H1 (cell line): Measurements from ENCODE around the gene CALML4. TPM values are rescaled to one million over a fixed set of nuclear protein-coding genes. Genes with fewer than 3 reads are reported as not detected.

Experiments used
- CTCF ChIA-PET: fragments of 300-600 bp; sonication (Branson Sonifier 250); formaldehyde crosslinking; loops from one replicate; lab custom pipeline; 2021; ENCODE audit not compliant: partially characterized antibody; lab: Charles Lee
- POLR2A ChIA-PET: fragments of 300-600 bp; sonication (Branson Sonifier 250); formaldehyde crosslinking; loops from one replicate; lab custom pipeline; 2021; ENCODE audit warnings: inconsistent platforms; ENCODE audit not compliant: partially characterized antibody; lab: Charles Lee
- DNase-seq, 2 experiments: peaks; one replicate each; pipeline versions ENCODE4 v3.0.0 to v3.0.0-alpha.2; 2010 to 2022; ENCODE audit warnings: low spot score in 2 of 2, low read depth in 1 of 2, mixed read lengths in 1 of 2
- FAIRE-seq: peaks from 2 replicates; lab custom pipeline; 2011; peaks lifted over from hg19 to GRCh38; lab: Jason Lieb, UNC
- H2AFZ ChIP-seq: 2 replicates; pipeline ENCODE4 v1.8.1; 2012; ENCODE audit warnings: low read length, inconsistent platforms
- H2AK5ac ChIP-seq: 2 replicates; pipeline ENCODE4 v1.6.1; 2013; ENCODE audit warnings: low read depth, low read length
- H2BK120ac ChIP-seq: replicated peaks from 2 replicates; pipeline ENCODE3; 2013; ENCODE audit warnings: low read depth, low read length, inconsistent platforms
- H2BK12ac ChIP-seq: 2 replicates; pipeline ENCODE4 v1.6.1; 2013; ENCODE audit warnings: low read depth, low read length
- H2BK15ac ChIP-seq: 2 replicates; pipeline ENCODE4 v1.6.1; 2013; ENCODE audit warnings: low read length
- H2BK20ac ChIP-seq: 2 replicates; pipeline ENCODE4 v1.6.1; 2013; ENCODE audit warnings: low read length
- H2BK5ac ChIP-seq: 2 replicates; pipeline ENCODE4 v1.6.1; 2013; ENCODE audit warnings: low read depth, low read length
- H3K14ac ChIP-seq: 2 replicates; pipeline ENCODE4 v1.6.1; 2013; ENCODE audit warnings: inconsistent platforms; ENCODE audit not compliant: insufficient read length
- H3K18ac ChIP-seq: 2 replicates; pipeline ENCODE4 v1.6.1; 2013; ENCODE audit warnings: low read length; ENCODE audit errors: extremely low read depth
- H3K23ac ChIP-seq: 2 replicates; pipeline ENCODE4 v1.6.1; 2013; ENCODE audit warnings: inconsistent platforms; ENCODE audit not compliant: insufficient read length
- H3K23me2 ChIP-seq: 2 replicates; pipeline ENCODE4 v1.6.1; 2013; ENCODE audit warnings: low read depth, low read length
- H3K27ac ChIP-seq: 2 replicates; pipeline ENCODE4 v1.6.1; 2011; ENCODE audit warnings: low read depth, low read length, inconsistent platforms
- H3K27me3 ChIP-seq, 4 experiments: replicated peaks in 1 of 4; 1 replicate in 1 of 4; 2 replicates in 3 of 4; pipeline versions ENCODE4 v1.6.1 to v1.8.1; 2011 to 2013; ENCODE audit warnings: low read length in 3 of 4, mild to moderate bottlenecking in 3 of 4, inconsistent platforms in 2 of 4, mixed read lengths in 2 of 4, moderate library complexity in 1 of 4; ENCODE audit not compliant: control insufficient read depth in 3 of 4, insufficient read depth in 3 of 4; ENCODE audit errors: extremely low read depth in 1 of 4
- H3K36me3 ChIP-seq, 4 experiments: 2 replicates each; pipeline versions ENCODE4 v1.6.1 to v1.8.1; 2011 to 2013; ENCODE audit warnings: mild to moderate bottlenecking in 4 of 4, low read length in 3 of 4, moderate library complexity in 2 of 4, control low read depth in 1 of 4, inconsistent platforms in 1 of 4; ENCODE audit not compliant: insufficient read depth in 4 of 4, control insufficient read depth in 2 of 4
- H3K4ac ChIP-seq: replicated peaks from 2 replicates; pipeline ENCODE3; 2013; ENCODE audit warnings: low read length, low read depth, mixed read lengths, inconsistent platforms; ENCODE audit not compliant: insufficient read length
- H3K4me1 ChIP-seq, 4 experiments: replicated peaks in 1 of 4; 1 replicate in 1 of 4; 2 replicates in 3 of 4; pipeline versions ENCODE4 v1.6.1 to v1.8.1; 2011 to 2013; ENCODE audit warnings: low read length in 3 of 4, inconsistent platforms in 2 of 4, mixed read lengths in 1 of 4; ENCODE audit not compliant: insufficient read depth in 4 of 4, control insufficient read depth in 3 of 4
- H3K4me2 ChIP-seq, 2 experiments: 2 replicates each; pipeline versions ENCODE4 v1.6.1 to v1.8.1; 2011 to 2013; ENCODE audit warnings: low read depth in 2 of 2, low read length in 2 of 2, control low read depth in 1 of 2, inconsistent platforms in 1 of 2, mild to moderate bottlenecking in 1 of 2; ENCODE audit not compliant: insufficient read depth in 1 of 2
- H3K4me3 ChIP-seq, 4 experiments: fragments of 200-600, 300-600 bp in 1 of 4; sonication (generic), shearing (Covaris generic), sonication (Bioruptor Twin) in 1 of 4; 2 replicates each; pipeline versions ENCODE4 v1.5.1 to v1.8.1; 2011 to 2016; ENCODE audit warnings: low read length in 4 of 4, low read depth in 3 of 4, control low read depth in 2 of 4, inconsistent platforms in 2 of 4, mild to moderate bottlenecking in 2 of 4, mixed read lengths in 1 of 4, moderate library complexity in 1 of 4; ENCODE audit not compliant: insufficient read depth in 2 of 4; ENCODE audit errors: extremely low read depth in 1 of 4
- H3K56ac ChIP-seq: replicated peaks from 2 replicates; pipeline ENCODE3; 2013; ENCODE audit warnings: low read depth, mild to moderate bottlenecking, mixed read lengths, low read length, inconsistent platforms; ENCODE audit not compliant: insufficient read length
- H3K79me1 ChIP-seq: 2 replicates; pipeline ENCODE4 v1.6.1; 2013; ENCODE audit warnings: low read depth, low read length, control low read depth
- H3K79me2 ChIP-seq, 2 experiments: 2 replicates each; pipeline versions ENCODE4 v1.6.1 to v1.8.1; 2012 to 2013; ENCODE audit warnings: low read length in 2 of 2, mild to moderate bottlenecking in 2 of 2, inconsistent platforms in 1 of 2; ENCODE audit not compliant: insufficient read depth in 2 of 2, control insufficient read depth in 1 of 2
- H3K9ac ChIP-seq, 4 experiments: replicated peaks in 1 of 4; 1 replicate in 1 of 4; 2 replicates in 3 of 4; pipeline versions ENCODE4 v1.6.1 to v1.8.1; 2011 to 2013; ENCODE audit warnings: low read depth in 3 of 4, low read length in 3 of 4, control low read depth in 2 of 4, mild to moderate bottlenecking in 2 of 4, moderate library complexity in 2 of 4, inconsistent platforms in 1 of 4; ENCODE audit errors: extremely low read depth in 1 of 4
- H3K9me3 ChIP-seq, 2 experiments: 2 replicates each; pipeline versions ENCODE4 v1.6.1 to v1.8.1; 2012 to 2013; ENCODE audit warnings: mild to moderate bottlenecking in 2 of 2, moderate library complexity in 2 of 2, control low read depth in 1 of 2, inconsistent platforms in 1 of 2, low read depth in 1 of 2, low read length in 1 of 2, mixed read lengths in 1 of 2; ENCODE audit not compliant: insufficient read depth in 2 of 2
- H4K20me1 ChIP-seq, 2 experiments: replicated peaks in 1 of 2; 2 replicates each; pipeline versions ENCODE3 to v1.8.1; 2011 to 2013; ENCODE audit warnings: inconsistent platforms in 2 of 2, low read length in 2 of 2, mild to moderate bottlenecking in 1 of 2; ENCODE audit not compliant: insufficient read depth in 2 of 2, control insufficient read depth in 1 of 2
- H4K5ac ChIP-seq: 2 replicates; pipeline ENCODE4 v1.6.1; 2013; ENCODE audit warnings: low read length, low read depth, mixed read lengths, inconsistent platforms; ENCODE audit not compliant: insufficient read length
- H4K8ac ChIP-seq: 2 replicates; pipeline ENCODE4 v1.8.0; 2013; ENCODE audit warnings: mild to moderate bottlenecking, moderate library complexity, low read length, inconsistent platforms; ENCODE audit not compliant: insufficient read depth; ENCODE audit errors: extremely low read depth
- H4K91ac ChIP-seq: replicated peaks from 2 replicates; pipeline ENCODE3; 2013; ENCODE audit warnings: low read length, mixed read lengths, inconsistent platforms; ENCODE audit not compliant: insufficient read length
- BCL11A ChIP-seq, 2 experiments: IDR thresholded peaks; one replicate each; pipeline ENCODE4 v1.6.1; 2011; ENCODE audit warnings: low read depth in 2 of 2, low read length in 2 of 2, mild to moderate bottlenecking in 2 of 2
- CTBP2 ChIP-seq: IDR thresholded peaks from 2 replicates; pipeline ENCODE4 v1.7.0; 2011; ENCODE audit warnings: borderline replicate concordance, mild to moderate bottlenecking, moderate library complexity, mixed read lengths, low read length; ENCODE audit not compliant: insufficient read depth, insufficient read length
- E2F6 ChIP-seq: IDR thresholded peaks from 2 replicates; pipeline ENCODE4 v1.6.1; 2012; ENCODE audit warnings: inconsistent platforms
- HDAC6 ChIP-seq: IDR thresholded peaks from one replicate; pipeline ENCODE4 v1.7.1; 2012; ENCODE audit warnings: low read depth, mild to moderate bottlenecking, inconsistent platforms, low read length, moderate library complexity
- MAFK ChIP-seq: IDR thresholded peaks from 2 replicates; pipeline ENCODE4 v1.6.1; 2012; ENCODE audit warnings: low read depth, mild to moderate bottlenecking, improper control_type of control experiment, low read length
- NANOG ChIP-seq: IDR thresholded peaks from 2 replicates; pipeline ENCODE4 v1.6.1; 2011; ENCODE audit warnings: low read length, low read depth, mild to moderate bottlenecking, inconsistent platforms; ENCODE audit not compliant: insufficient read depth, poor library complexity, severe bottlenecking
- PHF8 ChIP-seq: fragments of 200-600 bp; sonication (generic); conservative IDR thresholded peaks from 2 replicates; pipeline ENCODE4 v1.7.1; 2012; ENCODE audit warnings: low read depth, mild to moderate bottlenecking, inconsistent platforms, low read length, moderate library complexity
- POLR2A ChIP-seq, 2 experiments: IDR thresholded peaks; 1 replicate in 1 of 2; 2 replicates in 1 of 2; pipeline ENCODE4 v1.6.1; 2011; ENCODE audit warnings: low read depth in 2 of 2, low read length in 2 of 2, mild to moderate bottlenecking in 2 of 2; ENCODE audit errors: control extremely low read depth in 1 of 2
- TAF7 ChIP-seq: optimal IDR thresholded peaks from 2 replicates; pipeline ENCODE3; 2011; ENCODE audit warnings: low read depth, mild to moderate bottlenecking, inconsistent platforms, low read length, moderate library complexity, borderline replicate concordance
- YY1 ChIP-seq: IDR thresholded peaks from 2 replicates; pipeline ENCODE4 v1.6.1; 2011; ENCODE audit warnings: low read depth, mild to moderate bottlenecking, low read length
- WGBS, 2 experiments: shearing (Covaris generic) in 1 of 2; methylation state at CpG; one replicate each; pipeline versions ENCODE4 v1.1.6 to v1.1.7; 2013 to 2015; ENCODE audit warnings: low lambda C conversion rate in 2 of 2, mixed read lengths in 2 of 2, inconsistent platforms in 1 of 2, low coverage in 1 of 2, missing lambda C conversion rate in 1 of 2; ENCODE audit not compliant: insufficient replicate concordance in 2 of 2, insufficient coverage in 1 of 2, insufficient read length in 1 of 2; ENCODE audit errors: extremely low coverage in 1 of 2, missing lambda C conversion rate in 1 of 2; 5-methylcytosine and 5-hydroxymethylcytosine counted together
- polyA plus RNA-seq, 7 experiments: library from polyadenylated mRNA; depleted of rRNA in 3 of 7; stranded (reverse) in 5 of 7; unstranded in 2 of 7; fragments of >200 nt in 5 of 7; fragments of 200-250 nt in 2 of 7; gene quantifications; 1 replicate in 5 of 7; 2 replicates in 1 of 7; 4 replicates in 1 of 7; pipeline versions ENCODE4 v1.2.1 to v1.2.3, GENCODE V29; 2011 to 2013; ENCODE audit warnings: missing spikeins in 2 of 7, mixed read lengths in 2 of 7
- total RNA-seq: library from RNA; stranded (reverse); fragmentation: NEBNext Ultra II Directional; extraction: Animal tissue kit (Norgen Biotek cat#: 25700); gene quantifications from 2 replicates; pipeline ENCODE4 v1.2.1, GENCODE V29; 2021
- TF ChIP-seq, protein P1 (sequence below): IDR thresholded peaks from 2 replicates; pipeline ENCODE4 v1.6.1; 2012; ENCODE audit warnings: inconsistent platforms

Gene CALML4
- total and polyA plus RNA-seq, 2 of the 8 experiments (the other 6 are each of a cell fraction or from before 2014, with no cell fraction given) = 3.8 to 12.5 TPM

GRCh38 chr15:68201153-68201878 is 3.8 kb downstream of the CALML4 start:
- no peak overlapping the region for H2BK15ac ChIP-seq
- TF ChIP-seq BCL11A (IDR thresholded peaks at IDR 0.05; ENCODE audit: low read depth in 2 of 2, low read length in 2 of 2) (no peak), HDAC6 (no peak), POLR2A (IDR thresholded peaks at IDR 0.05; ENCODE audit: control extremely low read depth in 1 of 2, low read depth in 2 of 2, low read length in 2 of 2) (no peak), TAF7 (no peak), PHF8 (no peak), NANOG (no peak), CTBP2 (no peak), MAFK (no peak), YY1 (no peak), E2F6 (no peak)
- TF ChIP-seq, protein P1, sequence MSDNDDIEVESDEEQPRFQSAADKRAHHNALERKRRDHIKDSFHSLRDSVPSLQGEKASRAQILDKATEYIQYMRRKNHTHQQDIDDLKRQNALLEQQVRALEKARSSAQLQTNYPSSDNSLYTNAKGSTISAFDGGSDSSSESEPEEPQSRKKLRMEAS = no peak

More at GRCh38 chr15:68201153-68201878, 3.8 kb downstream of the CALML4 start:
- Histone ChIP-seq H3K27me3 (no peaks in the 10 kb centered on the region), H3K18ac (no peak overlapping the region; the same call in 1 of the 2 replicates), H3K23ac (no peak overlapping the region), H3K79me1 (peaks cover 2% of the 10 kb centered on the region; the same call in 1 of the 2 replicates), H4K91ac (no peak overlapping the region), H3K14ac (no peak overlapping the region), H2BK20ac (no peak overlapping the region), H4K20me1 (peaks cover 10 to 20% of the 10 kb centered on the region in 2 experiments), H2AFZ (no peak overlapping the region), H3K56ac (no peak overlapping the region), H3K36me3 (no peaks in the 10 kb centered on the region), H4K5ac (no peak overlapping the region), H3K4me1 (peaks cover 1 to 30% (median 23%) of the 10 kb centered on the region in 4 experiments), H4K8ac (no peak overlapping the region), H3K4ac (no peak overlapping the region), H2AK5ac (no peak overlapping the region), H2BK120ac (no peak overlapping the region), H2BK5ac (peak overlapping the region; percentile 78; the same call in 1 of the 2 replicates), H3K23me2 (no peaks in the 10 kb centered on the region), H3K9ac (no peak overlapping the region), H3K27ac (no peak overlapping the region), H3K79me2 (0 out of 4 replicates have a peak, but pooled peaks cover 0 to 2% of the 10 kb centered on the region in 2 experiments), H2BK12ac (0 out of 2 replicates have a peak overlapping the region, but pooled peaks have one; percentile 17), H3K9me3 (no peaks in the 10 kb centered on the region), H3K4me2 (0 out of 4 replicates have a peak overlapping the region, but pooled peaks of 1 of the 2 experiments have one; percentile 5), H3K4me3 (no peak overlapping the region)
- ChIA-PET POLR2A (interaction anchor here (0.9 to 2.0 kb wide), 4 partner anchors 10 to 147 kb away, joined by 3 to 7 read pairs (median 4); partner anchors contain the start of genes CLN6 and PIAS1), CTCF (interaction anchor here (11.6 kb wide), 1 partner anchor 9 kb away, joined by 101 read pairs; no protein-coding TSS in a partner anchor)
- FAIRE-seq (no peak), DNase-seq (peak in 1 of 2 experiments; percentile 53)
- 86% methylated on average over 7 of the region's 7 CpGs; no CpG with 5 or more reads in 1 of the 2 experiments for WGBS, 2 experiments
